ENCODE results near the gene PIEZO1.

DNA sequence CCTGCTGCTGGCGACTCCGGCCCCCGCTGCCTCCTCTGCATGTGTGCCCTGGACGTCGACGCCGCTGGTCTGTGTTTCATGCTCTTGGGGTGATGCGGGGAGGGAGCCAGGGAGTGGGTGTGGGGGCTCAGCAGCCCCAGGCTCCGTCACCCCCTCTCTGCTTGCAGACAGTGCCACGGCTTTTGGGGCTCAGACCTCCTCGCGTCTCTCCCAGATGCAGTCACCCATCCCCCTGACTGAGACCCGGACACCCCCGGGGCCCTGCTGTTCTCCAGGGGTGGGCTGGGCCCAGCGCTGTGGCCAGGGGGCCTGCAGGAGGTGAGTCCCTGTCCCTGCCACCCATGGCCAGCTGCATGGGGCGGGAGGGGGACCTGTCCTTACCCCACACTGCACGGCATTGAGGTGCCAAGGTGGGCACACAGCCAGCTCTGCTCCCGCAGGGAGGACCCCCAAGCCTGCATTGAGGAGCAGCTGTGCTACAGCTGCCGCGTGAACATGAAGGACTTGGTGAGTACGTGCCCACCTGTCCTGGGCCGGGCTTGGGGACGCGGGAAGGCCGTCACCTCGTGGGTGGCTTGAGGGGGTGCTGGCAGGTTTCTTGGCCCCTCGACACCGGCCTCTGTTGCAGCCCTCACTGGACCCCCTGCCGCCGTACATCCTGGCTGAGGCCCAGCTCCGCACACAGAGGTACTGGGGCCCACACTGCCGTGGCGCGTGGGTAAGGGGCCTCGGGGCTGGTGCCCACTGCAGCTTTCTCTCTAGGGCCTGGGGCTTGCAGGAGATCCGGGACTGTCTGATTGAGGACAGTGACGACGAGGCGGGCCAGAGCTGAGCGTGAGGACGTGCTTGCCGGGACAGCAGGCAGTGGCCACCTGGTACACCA lies 70.4 kb downstream of the PIEZO1 start:
- TF ChIP-seq CTCF (IDR thresholded peaks at IDR 0.05) (no peak), EP300 (IDR thresholded peaks at IDR 0.05) (no peak), POLR2A (IDR thresholded peaks at IDR 0.05) (no peak)
